ENCODE data around the gene PRG3. TPM values are rescaled to one million over a fixed set of nuclear protein-coding genes. Genes with fewer than 3 reads are reported as not detected.

Gene PRG3
- total RNA-seq, 1 experiment from 2014 or later = not detected

- H2BK12ac ChIP-seq (ENCODE audit: insufficient read length, low read depth, low read length) = no peak overlapping the region
- no peaks in the 10 kb centered on the region; the same call in 1 of the 2 replicates for H3K27me3 ChIP-seq (ENCODE audit: insufficient read depth, low read length)
- no peak overlapping the region for H3K56ac ChIP-seq (ENCODE audit: insufficient read length, low read depth, low read length)
- H2BK120ac ChIP-seq (ENCODE audit: low read depth, low read length, poor library complexity, severe bottlenecking) = no peak overlapping the region
- Mint-ChIP-seq H3K9me3 (no peaks in the 10 kb centered on the region), H3K27ac (no peak overlapping the region), H3K27me3 (ENCODE audit: low read depth) (peaks cover 47% of the 10 kb centered on the region), H3K36me3 (ENCODE audit: insufficient read depth in 1 of 3, low read depth in 3 of 3) (no peaks in the 10 kb centered on the region), H3K4me1 (peaks cover 3 to 15% of the 10 kb centered on the region in 2 experiments), H3K4me3 (no peak overlapping the region)
- no peak overlapping the region for H3K4ac ChIP-seq (ENCODE audit: low read depth, low read length)
- H4K91ac ChIP-seq (ENCODE audit: insufficient read length, low read depth, low read length) = no peak overlapping the region
- no peak overlapping the region for H3K23ac ChIP-seq (ENCODE audit: insufficient read length, low read depth, low read length)
- no peaks in the 10 kb centered on the region; the same call in 1 of the 2 replicates for H3K4me1 ChIP-seq (ENCODE audit: insufficient read depth, low read length)
- H4K20me1 ChIP-seq (ENCODE audit: control insufficient read depth, insufficient read depth, insufficient read length) = no peaks in the 10 kb centered on the region
- no peak overlapping the region for H4K8ac ChIP-seq (replicated peaks; ENCODE audit: insufficient read length, low read depth, low read length)
- H3K9me3 ChIP-seq (ENCODE audit: control insufficient read depth, low read depth, low read length) = no peaks in the 10 kb centered on the region
- H2AK5ac ChIP-seq (ENCODE audit: insufficient read length, low read length) = no peak overlapping the region
- H3K79me1 ChIP-seq (ENCODE audit: insufficient read depth, low read depth, low read length, poor library complexity, severe bottlenecking) = no peaks in the 10 kb centered on the region
- H3K18ac ChIP-seq (ENCODE audit: insufficient read length, low read depth, low read length) = no peak overlapping the region
- H3K4me2 ChIP-seq (ENCODE audit: insufficient read depth, insufficient read length, low read length) = no peak overlapping the region
- no peak overlapping the region for H3K14ac ChIP-seq (ENCODE audit: insufficient read depth, low read length)
- H3K27ac ChIP-seq (ENCODE audit: insufficient read length, low read depth, low read length) = no peak overlapping the region
- no peak overlapping the region for H4K5ac ChIP-seq (ENCODE audit: insufficient read length, low read depth, low read length)
- no peak overlapping the region for H2BK20ac ChIP-seq (ENCODE audit: low read depth, low read length, poor library complexity, severe bottlenecking)
- no CpG with 5 or more reads among the region's 2 CpGs for WGBS (ENCODE audit: extremely low coverage, insufficient read length, low lambda C conversion rate)
- no peak overlapping the region for H3T11ph ChIP-seq (ENCODE audit: low read length)
- no peak for DNase-seq
- no peaks in the 10 kb centered on the region for H3K79me2 ChIP-seq (ENCODE audit: insufficient read depth, low read length)
- no peaks in the 10 kb centered on the region for H3K23me2 ChIP-seq (ENCODE audit: insufficient read length, low read depth, low read length, poor library complexity, severe bottlenecking)
- no peak for TF ChIP-seq CTCF (conservative IDR thresholded peaks at IDR 0.05)
- H2BK5ac ChIP-seq (ENCODE audit: insufficient read length, low read length) = no peak overlapping the region
- no peak overlapping the region for H2BK15ac ChIP-seq (ENCODE audit: low read depth, low read length)
- H3K9ac ChIP-seq (ENCODE audit: extremely low read depth, insufficient read length, low read length) = no peak overlapping the region
- H2AFZ ChIP-seq (ENCODE audit: low read length) = no peak overlapping the region
Observed at GRCh38 chr11:57375490-57375889, 5.5 kb downstream of the PRG3 start.

All from H9 (cell line).